Measurements from ENCODE around the gene GRK4.

- no peak for TF ChIP-seq POLR2A (IDR thresholded peaks at IDR 0.05)
- no peak for TF ChIP-seq CTCF (IDR thresholded peaks at IDR 0.05)
These were observed 96.6 kb downstream of the GRK4 start for GRCh38 chr4:3059943-3060342.
